Muscle of leg (tissue), 11 donors: ENCODE measurements around the gene LDLRAP1. TPM values are rescaled to one million over a fixed set of nuclear protein-coding genes. Genes with fewer than 3 reads are reported as not detected.
A peak's percentile ranks its signal among the peaks of the same experiment; 100 is the strongest.

ENCODE experiments used
- DNase-seq: peaks from one replicate; pipeline ENCODE4 v3.0.0; 2013
- H3K27ac ChIP-seq: one replicate; pipeline ENCODE4 v1.5.1; 2013; ENCODE audit warnings: mild to moderate bottlenecking, low read length, control low read depth
- H3K27me3 ChIP-seq: one replicate; pipeline ENCODE4 v1.6.1; 2013; ENCODE audit warnings: low read length; ENCODE audit not compliant: control insufficient read depth, insufficient read depth
- H3K36me3 ChIP-seq: one replicate; pipeline ENCODE4 v1.6.1; 2013; ENCODE audit warnings: low read length; ENCODE audit not compliant: control insufficient read depth, insufficient read depth
- H3K4me1 ChIP-seq: one replicate; pipeline ENCODE4 v1.6.1; 2013; ENCODE audit warnings: low read length; ENCODE audit not compliant: control insufficient read depth, insufficient read depth
- H3K4me3 ChIP-seq: one replicate; pipeline ENCODE4 v1.5.1; 2013; ENCODE audit warnings: low read length, control low read depth
- H3K9me3 ChIP-seq: replicated peaks from 2 replicates; pipeline ENCODE4 v1.6.1; 2013; ENCODE audit warnings: low read depth, low read length; ENCODE audit not compliant: control insufficient read depth
- WGBS: methylation state at CpG from one replicate; pipeline ENCODE4 v1.1.5; 2013; ENCODE audit warnings: missing lambda C conversion rate; ENCODE audit not compliant: insufficient coverage; 5-methylcytosine and 5-hydroxymethylcytosine counted together
- polyA plus RNA-seq, 8 donors: library from polyadenylated mRNA; unstranded; fragments of 120-200 nt; gene quantifications; one replicate each; pipeline versions ENCODE4 v1.2.1 to v1.2.3, GENCODE V29; 2013; ENCODE audit warnings: inconsistent platforms in 1 of 8, low replicate concordance in 1 of 8; ENCODE audit not compliant: insufficient read length in 8 of 8, insufficient read depth in 1 of 8
- total RNA-seq: library from RNA; stranded (reverse); fragments of 120-200 nt; gene quantifications from one replicate; pipeline ENCODE4 v1.2.4, GENCODE V29; 2013

The LDLRAP1 gene
- total and polyA plus RNA-seq, 9 donors: 7.0 to 17.3 (median 13.9) TPM

GRCh38 chr1:25616095-25616986 lies 72.9 kb downstream of the LDLRAP1 start, which contains the start of gene MAN1C1:
Gene MAN1C1 (plus strand): TSS chr1:25616791. CDS start chr1:25617798, 1,007 bp downstream.
- peak within 1 kb of the TSS; percentile 64 for H3K4me3 ChIP-seq
- DNase-seq: peak; percentile 93
- peaks cover 9% of the 10 kb centered on the region for H3K27me3 ChIP-seq
- H3K36me3 ChIP-seq: no peaks in the 10 kb centered on the region
- WGBS: under 1% methylated on average over 111 of the region's 116 CpGs
- H3K9me3 ChIP-seq: no peaks in the 10 kb centered on the region
- peak within 1 kb of the TSS; percentile 53 for H3K27ac ChIP-seq
- peaks cover 31% of the 10 kb centered on the region for H3K4me1 ChIP-seq

GRCh38 chr1:25616987-25617624 lies 73.7 kb downstream of the LDLRAP1 start:
- H3K4me1 ChIP-seq: peaks cover 31% of the 10 kb centered on the region
- under 1% methylated on average over 94 of the region's 94 CpGs for WGBS
- H3K4me3 ChIP-seq: peak overlapping the region; percentile 64
- no peaks in the 10 kb centered on the region for H3K9me3 ChIP-seq
- no peak overlapping the region for H3K27ac ChIP-seq
- H3K27me3 ChIP-seq: peaks cover 6% of the 10 kb centered on the region
- peak; percentile 33 for DNase-seq
- H3K36me3 ChIP-seq: no peaks in the 10 kb centered on the region

GRCh38 chr1:25617625-25618432 lies 74.4 kb downstream of the LDLRAP1 start:
- peak overlapping the region; percentile 64 for H3K4me3 ChIP-seq
- peaks cover 3% of the 10 kb centered on the region for H3K27me3 ChIP-seq
- WGBS: 3% methylated on average over 66 of the region's 66 CpGs
- peak; percentile 29 for DNase-seq
- no peaks in the 10 kb centered on the region for H3K9me3 ChIP-seq
- peaks cover 31% of the 10 kb centered on the region for H3K4me1 ChIP-seq
- no peak overlapping the region for H3K27ac ChIP-seq
- H3K36me3 ChIP-seq: no peaks in the 10 kb centered on the region

- Histone ChIP-seq H3K4me3 (peak overlapping the region; percentile 64), H3K9me3 (no peaks in the 10 kb centered on the region), H3K27ac (no peak overlapping the region), H3K4me1 (peaks cover 31% of the 10 kb centered on the region), H3K36me3 (no peaks in the 10 kb centered on the region), H3K27me3 (peaks cover 3% of the 10 kb centered on the region)
- 40% methylated on average over 1 of the region's 4 CpGs for WGBS
- DNase-seq: no peak
These were observed 75.0 kb downstream of the LDLRAP1 start for GRCh38 chr1:25618433-25618808.

Other genes starting within 250 kb of the LDLRAP1 start
- gene TMEM50A, start 205.3 kb upstream of the LDLRAP1 start, total RNA-seq: 39.2 TPM
- 10 to 100 TPM; 60.2 to 86.2 (median 68.3) TPM for gene TMEM50A, start 205.3 kb upstream of the LDLRAP1 start, polyA plus RNA-seq
- 0.44 TPM for gene RHCE, start 122.8 kb upstream of the LDLRAP1 start, total RNA-seq
- gene RHCE, start 122.8 kb upstream of the LDLRAP1 start, polyA plus RNA-seq: 1 to 10 TPM in 7 of 8 donors, under 1 TPM in 1; 0.83 to 2.4 (median 1.4) TPM
- 17.0 TPM for gene MACO1, start 112.7 kb upstream of the LDLRAP1 start, total RNA-seq
- gene MACO1, start 112.7 kb upstream of the LDLRAP1 start, polyA plus RNA-seq: 10 to 100 TPM; 15.6 to 19.4 (median 17.5) TPM
- gene MAN1C1, start 73.2 kb downstream of the LDLRAP1 start, total RNA-seq: 5.2 TPM
- gene MAN1C1, start 73.2 kb downstream of the LDLRAP1 start, polyA plus RNA-seq: 10 to 100 TPM in 6 of 8 donors, 1 to 10 TPM in 2; 9.3 to 17.4 (median 12.8) TPM